Osteoblast (primary cell): Measurements from ENCODE around the gene CDH4. TPM values are rescaled to one million over a fixed set of nuclear protein-coding genes. Genes with fewer than 3 reads are reported as not detected.

Source experiments
- DNase-seq: peaks from one replicate; pipeline ENCODE4 v3.0.0; 2011; ENCODE audit warnings: low spot score, mixed read lengths; ENCODE audit not compliant: insufficient read length; ENCODE audit errors: missing footprints
- H2AFZ ChIP-seq: 2 replicates; pipeline ENCODE4 v1.6.0; 2011; ENCODE audit warnings: mild to moderate bottlenecking, low read length
- H3K27ac ChIP-seq: 2 replicates; pipeline ENCODE4 v1.5.1; 2011; ENCODE audit warnings: mild to moderate bottlenecking, low read depth, low read length, moderate library complexity
- H3K27me3 ChIP-seq: 2 replicates; pipeline ENCODE4 v1.6.0; 2012; ENCODE audit warnings: mild to moderate bottlenecking, control low read depth, inconsistent platforms, low read length, moderate library complexity; ENCODE audit not compliant: insufficient read depth
- H3K36me3 ChIP-seq: 2 replicates; pipeline ENCODE4 v1.5.1; 2011; ENCODE audit warnings: mild to moderate bottlenecking, low read length, control low read depth, moderate library complexity; ENCODE audit not compliant: insufficient read depth
- H3K4me1 ChIP-seq: 2 replicates; pipeline ENCODE4 v1.5.1; 2011; ENCODE audit warnings: mild to moderate bottlenecking, low read length, control low read depth, moderate library complexity; ENCODE audit not compliant: insufficient read depth
- H3K4me2 ChIP-seq: 2 replicates; pipeline ENCODE4 v1.6.0; 2011; ENCODE audit warnings: mild to moderate bottlenecking, low read length; ENCODE audit not compliant: insufficient read depth
- H3K4me3 ChIP-seq: fragments of 200-600 bp; sonication (generic); 3 replicates; pipeline ENCODE4 v1.5.1; 2012; ENCODE audit warnings: mild to moderate bottlenecking, low read length, inconsistent platforms; ENCODE audit not compliant: insufficient read depth
- H3K79me2 ChIP-seq: 2 replicates; pipeline ENCODE4 v1.6.0; 2012; ENCODE audit warnings: mild to moderate bottlenecking, low read length, control low read depth, inconsistent platforms; ENCODE audit not compliant: insufficient read depth
- H3K9me3 ChIP-seq: 2 replicates; pipeline ENCODE4 v1.5.1; 2011; ENCODE audit warnings: low read depth, low read length, control low read depth
- H4K20me1 ChIP-seq: 2 replicates; pipeline ENCODE4 v1.6.0; 2012; ENCODE audit warnings: mild to moderate bottlenecking, low read length, control low read depth; ENCODE audit not compliant: insufficient read depth
- CTCF ChIP-seq: IDR thresholded peaks from 2 replicates; pipeline ENCODE4 v1.5.1; 2011; ENCODE audit warnings: mild to moderate bottlenecking, low read depth, low read length, moderate library complexity; ENCODE audit errors: extremely low read depth
- total RNA-seq: library from RNA; depleted of rRNA; stranded (reverse); fragments of >200 nt; gene quantifications from 2 replicates; pipeline ENCODE4 v1.2.3, GENCODE V29; 2012

The CDH4 gene
- total RNA-seq, 1 donor = 1.1 TPM

DNA sequence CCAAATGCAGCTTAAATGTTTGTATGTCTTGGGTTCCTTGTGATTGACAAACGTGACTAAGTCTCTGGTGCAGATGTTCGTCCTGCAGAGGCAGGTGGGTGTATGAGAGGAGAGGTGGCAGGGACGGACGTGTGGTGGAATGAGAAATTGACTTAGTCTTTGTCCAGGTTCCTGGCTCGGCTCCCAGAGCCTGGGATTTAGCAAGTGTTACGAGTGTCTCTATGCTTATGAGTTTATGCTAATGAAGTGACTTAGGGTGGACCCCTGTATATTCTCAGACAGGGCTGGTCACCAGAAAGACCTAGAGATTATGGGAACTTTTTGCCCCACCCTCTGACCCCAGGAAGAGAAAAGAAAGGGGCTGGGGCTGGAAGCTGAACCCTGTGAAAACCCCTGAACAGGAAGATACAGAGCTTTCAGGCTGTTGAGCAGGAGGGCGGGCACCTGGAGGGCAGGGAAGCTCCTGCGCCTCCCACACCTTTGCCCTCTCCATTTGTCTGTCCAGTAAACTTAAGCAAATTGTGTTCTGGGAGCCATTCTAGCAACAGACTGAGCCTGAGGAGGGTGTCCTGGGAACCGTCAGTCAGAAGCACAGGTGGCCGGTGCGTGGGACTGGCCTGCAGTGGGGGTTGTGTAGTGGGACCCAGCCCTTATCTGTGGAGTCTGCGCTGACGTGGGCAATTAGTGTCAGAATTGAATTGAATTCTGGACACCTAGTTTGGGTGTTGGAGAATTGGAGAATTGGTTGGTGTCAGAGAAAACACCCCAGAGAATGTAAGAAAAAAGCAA lies 362.1 kb downstream of the CDH4 start:
- Histone ChIP-seq H3K4me1 (no peaks in the 10 kb centered on the region), H3K79me2 (no peaks in the 10 kb centered on the region), H3K27ac (no peak overlapping the region), H2AFZ (no peak overlapping the region), H3K27me3 (no peaks in the 10 kb centered on the region), H3K4me3 (no peak overlapping the region), H4K20me1 (no peaks in the 10 kb centered on the region), H3K9me3 (no peaks in the 10 kb centered on the region), H3K4me2 (no peak overlapping the region), H3K36me3 (no peaks in the 10 kb centered on the region)
- DNase-seq = no peak
- no peak for TF ChIP-seq CTCF

GRCh38 chr20:61614706-61615100 lies 362.6 kb downstream of the CDH4 start:
- Histone ChIP-seq H3K27ac (no peak overlapping the region), H3K4me3 (no peak overlapping the region), H3K4me2 (no peak overlapping the region), H4K20me1 (no peaks in the 10 kb centered on the region), H2AFZ (no peak overlapping the region), H3K27me3 (no peaks in the 10 kb centered on the region), H3K36me3 (no peaks in the 10 kb centered on the region), H3K9me3 (no peaks in the 10 kb centered on the region), H3K4me1 (no peaks in the 10 kb centered on the region), H3K79me2 (no peaks in the 10 kb centered on the region)
- DNase-seq = no peak
- TF ChIP-seq CTCF = no peak

DNA sequence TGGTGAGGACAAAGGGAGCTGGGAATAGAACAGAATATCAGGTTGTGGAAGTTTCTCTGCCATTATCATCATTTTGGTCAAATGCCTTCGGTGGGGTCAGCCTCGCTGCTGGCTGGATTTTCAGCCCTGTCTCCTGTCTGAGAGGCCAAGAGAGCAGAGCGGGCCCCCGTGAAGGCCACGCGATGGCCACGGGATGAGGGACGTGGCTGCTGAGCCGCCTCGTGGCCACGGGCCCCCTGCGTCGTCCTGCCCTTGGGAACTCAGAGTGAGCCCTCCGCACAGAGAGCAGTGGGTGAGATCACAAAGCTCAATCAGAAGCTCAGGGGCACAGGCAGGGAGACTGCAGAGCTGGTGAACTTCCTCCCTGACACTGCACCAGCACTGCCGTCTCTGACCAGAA lies 363.7 kb downstream of the CDH4 start:
- H2AFZ ChIP-seq = no peak overlapping the region
- TF ChIP-seq CTCF = no peak
- no peak for DNase-seq
- no peak overlapping the region for H3K27ac ChIP-seq
- no peak overlapping the region for H3K4me2 ChIP-seq
- no peaks in the 10 kb centered on the region for H4K20me1 ChIP-seq
- H3K4me3 ChIP-seq = no peak overlapping the region
- H3K36me3 ChIP-seq = no peaks in the 10 kb centered on the region
- no peaks in the 10 kb centered on the region for H3K9me3 ChIP-seq
- no peaks in the 10 kb centered on the region for H3K79me2 ChIP-seq
- H3K4me1 ChIP-seq = no peaks in the 10 kb centered on the region
- H3K27me3 ChIP-seq = no peaks in the 10 kb centered on the region

DNA sequence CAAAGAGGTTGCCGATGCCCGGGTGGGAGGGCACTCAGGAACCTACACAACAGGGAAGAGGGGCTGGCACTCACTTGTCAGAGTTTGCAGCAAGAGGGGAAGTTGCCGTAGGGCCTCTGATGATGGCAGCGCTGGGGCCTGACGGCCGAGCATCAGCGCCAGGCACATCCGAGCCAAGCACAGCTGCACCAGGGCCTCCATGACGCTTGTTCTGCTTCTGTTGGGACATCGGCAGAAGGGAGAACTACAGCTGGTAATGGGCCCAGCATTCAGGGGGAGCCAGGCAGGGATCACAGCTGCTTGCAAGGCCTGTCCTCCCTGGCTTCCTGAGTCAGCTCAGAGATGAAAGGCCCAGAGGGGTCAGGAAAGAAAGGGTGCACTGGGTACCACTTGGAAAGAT lies 367.7 kb downstream of the CDH4 start:
- Histone ChIP-seq H3K27ac (no peak overlapping the region), H2AFZ (no peak overlapping the region), H3K4me1 (no peaks in the 10 kb centered on the region), H3K4me3 (no peak overlapping the region), H3K36me3 (no peaks in the 10 kb centered on the region), H3K9me3 (no peaks in the 10 kb centered on the region), H3K4me2 (no peak overlapping the region), H3K27me3 (no peaks in the 10 kb centered on the region), H3K79me2 (no peaks in the 10 kb centered on the region), H4K20me1 (no peaks in the 10 kb centered on the region)
- no peak for DNase-seq
- TF ChIP-seq CTCF = no peak
